H1 (cell line): ENCODE results near the gene DCAF4L1. TPM values are rescaled to one million over a fixed set of nuclear protein-coding genes. Genes with fewer than 3 reads are reported as not detected.
A peak's percentile ranks its signal among the peaks of the same experiment; 100 is the strongest.

Experiments used
- CTCF ChIA-PET: fragments of 300-600 bp; sonication (Branson Sonifier 250); formaldehyde crosslinking; loops from one replicate; lab custom pipeline; 2021; ENCODE audit not compliant: partially characterized antibody; lab: Charles Lee
- POLR2A ChIA-PET: fragments of 300-600 bp; sonication (Branson Sonifier 250); formaldehyde crosslinking; loops from one replicate; lab custom pipeline; 2021; ENCODE audit warnings: inconsistent platforms; ENCODE audit not compliant: partially characterized antibody; lab: Charles Lee
- DNase-seq, 2 experiments: peaks; one replicate each; pipeline versions ENCODE4 v3.0.0 to v3.0.0-alpha.2; 2010 to 2022; ENCODE audit warnings: low spot score in 2 of 2, low read depth in 1 of 2, mixed read lengths in 1 of 2
- FAIRE-seq: peaks from 2 replicates; lab custom pipeline; 2011; peaks lifted over from hg19 to GRCh38; lab: Jason Lieb, UNC
- H2AFZ ChIP-seq: 2 replicates; pipeline ENCODE4 v1.8.1; 2012; ENCODE audit warnings: low read length, inconsistent platforms
- H2AK5ac ChIP-seq: 2 replicates; pipeline ENCODE4 v1.6.1; 2013; ENCODE audit warnings: low read depth, low read length
- H2BK120ac ChIP-seq: replicated peaks from 2 replicates; pipeline ENCODE3; 2013; ENCODE audit warnings: low read depth, low read length, inconsistent platforms
- H2BK12ac ChIP-seq: 2 replicates; pipeline ENCODE4 v1.6.1; 2013; ENCODE audit warnings: low read depth, low read length
- H2BK15ac ChIP-seq: 2 replicates; pipeline ENCODE4 v1.6.1; 2013; ENCODE audit warnings: low read length
- H2BK20ac ChIP-seq: 2 replicates; pipeline ENCODE4 v1.6.1; 2013; ENCODE audit warnings: low read length
- H2BK5ac ChIP-seq: 2 replicates; pipeline ENCODE4 v1.6.1; 2013; ENCODE audit warnings: low read depth, low read length
- H3K14ac ChIP-seq: 2 replicates; pipeline ENCODE4 v1.6.1; 2013; ENCODE audit warnings: inconsistent platforms; ENCODE audit not compliant: insufficient read length
- H3K18ac ChIP-seq: 2 replicates; pipeline ENCODE4 v1.6.1; 2013; ENCODE audit warnings: low read length; ENCODE audit errors: extremely low read depth
- H3K23ac ChIP-seq: 2 replicates; pipeline ENCODE4 v1.6.1; 2013; ENCODE audit warnings: inconsistent platforms; ENCODE audit not compliant: insufficient read length
- H3K23me2 ChIP-seq: 2 replicates; pipeline ENCODE4 v1.6.1; 2013; ENCODE audit warnings: low read depth, low read length
- H3K27ac ChIP-seq: 2 replicates; pipeline ENCODE4 v1.6.1; 2011; ENCODE audit warnings: low read depth, low read length, inconsistent platforms
- H3K27me3 ChIP-seq, 4 experiments: replicated peaks in 1 of 4; 1 replicate in 1 of 4; 2 replicates in 3 of 4; pipeline versions ENCODE4 v1.6.1 to v1.8.1; 2011 to 2013; ENCODE audit warnings: low read length in 3 of 4, mild to moderate bottlenecking in 3 of 4, inconsistent platforms in 2 of 4, mixed read lengths in 2 of 4, moderate library complexity in 1 of 4; ENCODE audit not compliant: control insufficient read depth in 3 of 4, insufficient read depth in 3 of 4; ENCODE audit errors: extremely low read depth in 1 of 4
- H3K36me3 ChIP-seq, 4 experiments: 2 replicates each; pipeline versions ENCODE4 v1.6.1 to v1.8.1; 2011 to 2013; ENCODE audit warnings: mild to moderate bottlenecking in 4 of 4, low read length in 3 of 4, moderate library complexity in 2 of 4, control low read depth in 1 of 4, inconsistent platforms in 1 of 4; ENCODE audit not compliant: insufficient read depth in 4 of 4, control insufficient read depth in 2 of 4
- H3K4ac ChIP-seq: replicated peaks from 2 replicates; pipeline ENCODE3; 2013; ENCODE audit warnings: low read length, low read depth, mixed read lengths, inconsistent platforms; ENCODE audit not compliant: insufficient read length
- H3K4me1 ChIP-seq, 4 experiments: replicated peaks in 1 of 4; 1 replicate in 1 of 4; 2 replicates in 3 of 4; pipeline versions ENCODE4 v1.6.1 to v1.8.1; 2011 to 2013; ENCODE audit warnings: low read length in 3 of 4, inconsistent platforms in 2 of 4, mixed read lengths in 1 of 4; ENCODE audit not compliant: insufficient read depth in 4 of 4, control insufficient read depth in 3 of 4
- H3K4me2 ChIP-seq, 2 experiments: 2 replicates each; pipeline versions ENCODE4 v1.6.1 to v1.8.1; 2011 to 2013; ENCODE audit warnings: low read depth in 2 of 2, low read length in 2 of 2, control low read depth in 1 of 2, inconsistent platforms in 1 of 2, mild to moderate bottlenecking in 1 of 2; ENCODE audit not compliant: insufficient read depth in 1 of 2
- H3K4me3 ChIP-seq, 4 experiments: fragments of 200-600, 300-600 bp in 1 of 4; sonication (generic), shearing (Covaris generic), sonication (Bioruptor Twin) in 1 of 4; 2 replicates each; pipeline versions ENCODE4 v1.5.1 to v1.8.1; 2011 to 2016; ENCODE audit warnings: low read length in 4 of 4, low read depth in 3 of 4, control low read depth in 2 of 4, inconsistent platforms in 2 of 4, mild to moderate bottlenecking in 2 of 4, mixed read lengths in 1 of 4, moderate library complexity in 1 of 4; ENCODE audit not compliant: insufficient read depth in 2 of 4; ENCODE audit errors: extremely low read depth in 1 of 4
- H3K56ac ChIP-seq: replicated peaks from 2 replicates; pipeline ENCODE3; 2013; ENCODE audit warnings: low read depth, mild to moderate bottlenecking, mixed read lengths, low read length, inconsistent platforms; ENCODE audit not compliant: insufficient read length
- H3K79me1 ChIP-seq: 2 replicates; pipeline ENCODE4 v1.6.1; 2013; ENCODE audit warnings: low read depth, low read length, control low read depth
- H3K79me2 ChIP-seq, 2 experiments: 2 replicates each; pipeline versions ENCODE4 v1.6.1 to v1.8.1; 2012 to 2013; ENCODE audit warnings: low read length in 2 of 2, mild to moderate bottlenecking in 2 of 2, inconsistent platforms in 1 of 2; ENCODE audit not compliant: insufficient read depth in 2 of 2, control insufficient read depth in 1 of 2
- H3K9ac ChIP-seq, 4 experiments: replicated peaks in 1 of 4; 1 replicate in 1 of 4; 2 replicates in 3 of 4; pipeline versions ENCODE4 v1.6.1 to v1.8.1; 2011 to 2013; ENCODE audit warnings: low read depth in 3 of 4, low read length in 3 of 4, control low read depth in 2 of 4, mild to moderate bottlenecking in 2 of 4, moderate library complexity in 2 of 4, inconsistent platforms in 1 of 4; ENCODE audit errors: extremely low read depth in 1 of 4
- H3K9me3 ChIP-seq, 2 experiments: 2 replicates each; pipeline versions ENCODE4 v1.6.1 to v1.8.1; 2012 to 2013; ENCODE audit warnings: mild to moderate bottlenecking in 2 of 2, moderate library complexity in 2 of 2, control low read depth in 1 of 2, inconsistent platforms in 1 of 2, low read depth in 1 of 2, low read length in 1 of 2, mixed read lengths in 1 of 2; ENCODE audit not compliant: insufficient read depth in 2 of 2
- H4K20me1 ChIP-seq, 2 experiments: replicated peaks in 1 of 2; 2 replicates each; pipeline versions ENCODE3 to v1.8.1; 2011 to 2013; ENCODE audit warnings: inconsistent platforms in 2 of 2, low read length in 2 of 2, mild to moderate bottlenecking in 1 of 2; ENCODE audit not compliant: insufficient read depth in 2 of 2, control insufficient read depth in 1 of 2
- H4K5ac ChIP-seq: 2 replicates; pipeline ENCODE4 v1.6.1; 2013; ENCODE audit warnings: low read length, low read depth, mixed read lengths, inconsistent platforms; ENCODE audit not compliant: insufficient read length
- H4K8ac ChIP-seq: 2 replicates; pipeline ENCODE4 v1.8.0; 2013; ENCODE audit warnings: mild to moderate bottlenecking, moderate library complexity, low read length, inconsistent platforms; ENCODE audit not compliant: insufficient read depth; ENCODE audit errors: extremely low read depth
- H4K91ac ChIP-seq: replicated peaks from 2 replicates; pipeline ENCODE3; 2013; ENCODE audit warnings: low read length, mixed read lengths, inconsistent platforms; ENCODE audit not compliant: insufficient read length
- ASH2L ChIP-seq: fragments of 200-600, 300-600 bp; sonication (generic); IDR thresholded peaks from one replicate; pipeline ENCODE4 v1.7.1; 2017; ENCODE audit warnings: low read length
- BACH1 ChIP-seq: IDR thresholded peaks from 2 replicates; pipeline ENCODE4 v1.6.1; 2012; ENCODE audit warnings: low read length, improper control_type of control experiment
- CEBPB ChIP-seq: IDR thresholded peaks from 2 replicates; pipeline ENCODE4 v1.6.1; 2012; ENCODE audit warnings: low read depth, low read length
- CREB1 ChIP-seq: IDR thresholded peaks from 2 replicates; pipeline ENCODE4 v1.6.1; 2012; ENCODE audit warnings: inconsistent platforms
- CTBP2 ChIP-seq: IDR thresholded peaks from 2 replicates; pipeline ENCODE4 v1.7.0; 2011; ENCODE audit warnings: borderline replicate concordance, mild to moderate bottlenecking, moderate library complexity, mixed read lengths, low read length; ENCODE audit not compliant: insufficient read depth, insufficient read length
- EGR1 ChIP-seq: IDR thresholded peaks from 2 replicates; pipeline ENCODE4 v1.6.1; 2011; ENCODE audit warnings: low read depth, low read length, borderline replicate concordance
- EZH2 ChIP-seq: fragments of 200-600 bp; sonication (generic); IDR thresholded peaks from 2 replicates; pipeline ENCODE4 v1.7.1; 2012; ENCODE audit warnings: low read depth, mild to moderate bottlenecking, moderate library complexity, low read length, inconsistent platforms; ENCODE audit not compliant: severe bottlenecking
- FOSL1 ChIP-seq: IDR thresholded peaks from 2 replicates; pipeline ENCODE4 v1.6.1; 2011; ENCODE audit warnings: mild to moderate bottlenecking, low read depth, low read length, moderate library complexity; ENCODE audit not compliant: insufficient read depth
- HDAC2 ChIP-seq, 2 experiments: fragments of 300-600 bp in 1 of 2; sonication (generic) in 1 of 2; IDR thresholded peaks; 2 replicates each; pipeline ENCODE4 v1.6.1; 2011 to 2012; ENCODE audit warnings: low read depth in 2 of 2, low read length in 2 of 2, mild to moderate bottlenecking in 2 of 2, moderate library complexity in 2 of 2, borderline replicate concordance in 1 of 2, inconsistent platforms in 1 of 2
- JUN ChIP-seq: IDR thresholded peaks from 2 replicates; pipeline ENCODE4 v1.6.1; 2011; ENCODE audit warnings: low read depth, mild to moderate bottlenecking, improper control_type of control experiment, low read length
- MAFK ChIP-seq: IDR thresholded peaks from 2 replicates; pipeline ENCODE4 v1.6.1; 2012; ENCODE audit warnings: low read depth, mild to moderate bottlenecking, improper control_type of control experiment, low read length
- SIX5 ChIP-seq: IDR thresholded peaks from 2 replicates; pipeline ENCODE4 v1.6.1; 2011; ENCODE audit warnings: mild to moderate bottlenecking, low read depth, low read length
- SP2 ChIP-seq: IDR thresholded peaks from 2 replicates; pipeline ENCODE4 v1.6.1; 2012; ENCODE audit warnings: mild to moderate bottlenecking, low read length, inconsistent platforms
- TEAD4 ChIP-seq: IDR thresholded peaks from 2 replicates; pipeline ENCODE4 v1.6.1; 2012; ENCODE audit warnings: low read depth, low read length, inconsistent platforms, mixed read lengths
- YY1 ChIP-seq: IDR thresholded peaks from 2 replicates; pipeline ENCODE4 v1.6.1; 2011; ENCODE audit warnings: low read depth, mild to moderate bottlenecking, low read length
- WGBS, 2 experiments: shearing (Covaris generic) in 1 of 2; methylation state at CpG; one replicate each; pipeline versions ENCODE4 v1.1.6 to v1.1.7; 2013 to 2015; ENCODE audit warnings: low lambda C conversion rate in 2 of 2, mixed read lengths in 2 of 2, inconsistent platforms in 1 of 2, low coverage in 1 of 2, missing lambda C conversion rate in 1 of 2; ENCODE audit not compliant: insufficient replicate concordance in 2 of 2, insufficient coverage in 1 of 2, insufficient read length in 1 of 2; ENCODE audit errors: extremely low coverage in 1 of 2, missing lambda C conversion rate in 1 of 2; 5-methylcytosine and 5-hydroxymethylcytosine counted together
- polyA plus RNA-seq, 7 experiments: library from polyadenylated mRNA; depleted of rRNA in 3 of 7; stranded (reverse) in 5 of 7; unstranded in 2 of 7; fragments of >200 nt in 5 of 7; fragments of 200-250 nt in 2 of 7; gene quantifications; 1 replicate in 5 of 7; 2 replicates in 1 of 7; 4 replicates in 1 of 7; pipeline versions ENCODE4 v1.2.1 to v1.2.3, GENCODE V29; 2011 to 2013; ENCODE audit warnings: missing spikeins in 2 of 7, mixed read lengths in 2 of 7
- total RNA-seq: library from RNA; stranded (reverse); fragmentation: NEBNext Ultra II Directional; extraction: Animal tissue kit (Norgen Biotek cat#: 25700); gene quantifications from 2 replicates; pipeline ENCODE4 v1.2.1, GENCODE V29; 2021

DCAF4L1 gene
- total and polyA plus RNA-seq, 2 of the 8 experiments (the other 6 are each of a cell fraction or from before 2014, with no cell fraction given) = 0.06 to 0.15 TPM

DNA sequence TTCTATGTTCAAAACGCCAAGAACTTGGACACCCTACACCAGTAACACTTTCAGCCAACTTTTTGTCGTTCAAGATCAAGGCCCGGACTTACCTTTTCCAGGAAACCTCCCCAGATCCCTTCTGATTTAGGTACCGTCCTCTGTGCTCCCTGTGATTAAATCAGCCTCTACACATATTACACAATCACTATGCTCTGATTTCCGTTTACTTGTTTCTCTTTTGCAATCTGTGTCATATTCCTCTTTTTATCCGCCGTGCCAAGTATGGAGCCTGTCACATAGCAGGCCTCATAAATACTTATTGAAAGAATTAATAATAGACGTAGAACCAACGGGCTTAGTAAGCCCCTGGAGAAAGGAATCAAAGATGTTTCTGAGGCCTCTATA, 47.0 kb upstream of the DCAF4L1 start:
- H3K23me2 ChIP-seq = peaks cover 4% of the 10 kb centered on the region; the same call in 1 of the 2 replicates
- peak overlapping the region; percentile 83 for H2AFZ ChIP-seq
- H3K14ac ChIP-seq = no peak overlapping the region
- H4K8ac ChIP-seq = no peak overlapping the region
- peaks cover 4% of the 10 kb centered on the region; the same call in 1 of the 2 replicates for H3K79me1 ChIP-seq
- no peak overlapping the region for H4K91ac ChIP-seq
- 0 out of 2 replicates have a peak overlapping the region, but pooled peaks have one; percentile 7 for H2BK20ac ChIP-seq
- no peak overlapping the region for H2AK5ac ChIP-seq
- H3K79me2 ChIP-seq = peaks cover 6 to 42% of the 10 kb centered on the region in 2 experiments
- H3K9ac ChIP-seq = no peak overlapping the region
- no peak overlapping the region for H3K18ac ChIP-seq
- DNase-seq (no peak), FAIRE-seq (no peak)
- ChIA-PET POLR2A (interaction anchor here (0.8 to 2.5 kb wide), 6 partner anchors 10 to 675 kb away, joined by 3 to 13 read pairs (median 8); no protein-coding TSS in a partner anchor), CTCF (interaction anchor here (0.7 to 1.7 kb wide), 4 partner anchors 19 to 224 kb away, joined by 3 to 4 read pairs (median 3); no protein-coding TSS in a partner anchor)
- H2BK5ac ChIP-seq = no peak overlapping the region
- H2BK12ac ChIP-seq = no peak overlapping the region
- no peaks in the 10 kb centered on the region for H3K27me3 ChIP-seq
- no peak overlapping the region for H3K4ac ChIP-seq
- H3K9me3 ChIP-seq = no peaks in the 10 kb centered on the region
- H3K36me3 ChIP-seq = peaks cover 0 to 20% (median 7%) of the 10 kb centered on the region in 4 experiments; a peak in 5 of 8 replicates
- H4K20me1 ChIP-seq = no peaks in the 10 kb centered on the region
- no peak overlapping the region for H3K27ac ChIP-seq
- no peak overlapping the region for H3K56ac ChIP-seq
- H3K4me3 ChIP-seq = peak overlapping the region; percentile 96 to 98 (median 97); a peak in 5 of 8 replicates
- H2BK15ac ChIP-seq = no peak overlapping the region
- H4K5ac ChIP-seq = no peak overlapping the region
- H2BK120ac ChIP-seq = no peak overlapping the region
- H3K23ac ChIP-seq = no peak overlapping the region
- WGBS, 2 experiments = 82% methylated on average over 9 of the region's 9 CpGs; no CpG with 5 or more reads in 1 of the 2 experiments
- H3K4me2 ChIP-seq = peak overlapping the region; percentile 48 to 92
- H3K4me1 ChIP-seq = peaks cover 0 to 6% (median 2%) of the 10 kb centered on the region in 4 experiments; a peak in 3 of 7 replicates
- no peak for TF ChIP-seq CTBP2
- no peak for TF ChIP-seq JUN
- TF ChIP-seq FOSL1 = no peak
- TF ChIP-seq EZH2 = no peak
- TF ChIP-seq SIX5 = no peak
- no peak for TF ChIP-seq TEAD4
- no peak for TF ChIP-seq CEBPB
- no peak for TF ChIP-seq BACH1
- no peak for TF ChIP-seq CREB1
- TF ChIP-seq YY1 = no peak
- TF ChIP-seq SP2 = no peak
- no peak for TF ChIP-seq HDAC2 (IDR thresholded peaks at IDR 0.05; ENCODE audit: borderline replicate concordance in 1 of 2, low read depth in 2 of 2, low read length in 2 of 2)
- TF ChIP-seq ASH2L = no peak
- no peak for TF ChIP-seq EGR1
- no peak for TF ChIP-seq MAFK
